ENCODE data around the gene COL9A3. TPM values are rescaled to one million over a fixed set of nuclear protein-coding genes. Genes with fewer than 3 reads are reported as not detected.

COL9A3 gene
- total RNA-seq, 2 experiments from 2014 or later = not detected

DNA sequence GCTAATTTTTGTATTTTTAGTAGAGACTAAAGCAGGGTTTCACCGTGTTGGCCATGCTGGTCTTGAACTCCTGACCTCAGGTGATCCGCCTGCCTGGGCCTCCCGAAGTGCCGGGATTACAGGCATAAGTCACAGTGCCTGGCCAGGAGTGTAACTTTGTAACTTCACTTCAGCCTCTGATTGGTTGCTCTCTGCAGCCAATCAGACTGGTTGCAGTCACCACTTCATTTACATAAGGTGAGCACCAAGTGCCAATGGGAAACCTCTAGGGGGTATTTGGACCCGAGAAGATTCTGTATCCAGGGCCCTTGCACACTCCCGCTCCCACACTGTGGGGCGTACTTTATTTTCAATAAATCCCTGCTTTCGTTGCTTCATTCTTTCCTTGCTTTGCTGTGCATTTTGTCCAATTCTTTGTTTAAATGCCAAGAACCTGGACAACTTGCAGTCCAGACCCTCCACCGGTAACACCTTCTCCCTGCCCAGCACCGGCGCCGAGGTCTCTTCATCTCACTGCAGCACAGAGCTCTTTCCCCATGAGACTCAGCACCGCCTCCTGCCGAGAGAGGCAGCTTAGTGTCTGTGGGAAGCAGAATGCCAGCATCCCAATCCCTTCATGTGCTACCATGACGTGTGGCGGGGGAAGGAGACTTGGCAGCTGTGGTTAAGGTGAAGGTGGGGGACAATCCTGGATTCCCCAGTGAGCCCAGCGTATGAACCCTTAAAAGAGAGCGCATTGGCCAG lies 34.5 kb upstream of the COL9A3 start:
- intact Hi-C loops (cut with micrococcal nuclease) = no loop called here
- peaks cover 9% of the 10 kb centered on the region for H3K4me1 Mint-ChIP-seq (ENCODE audit: low read depth)
- CTCF ChIA-PET = interaction anchor here (0.5 to 1.8 kb wide), 3 partner anchors 9 to 85 kb away, joined by 3 to 4 read pairs (median 4); no protein-coding TSS in a partner anchor
- H3K27ac Mint-ChIP-seq = no peak overlapping the region
- no peaks in the 10 kb centered on the region for H3K27me3 Mint-ChIP-seq (ENCODE audit: low read depth)
- no peaks in the 10 kb centered on the region for H3K9me3 Mint-ChIP-seq
- no peak for DNase-seq
- no peak overlapping the region for H3K4me3 Mint-ChIP-seq
- H3K36me3 Mint-ChIP-seq (ENCODE audit: low read depth) = no peaks in the 10 kb centered on the region

- Mint-ChIP-seq H3K36me3 (ENCODE audit: low read depth) (no peaks in the 10 kb centered on the region), H3K27me3 (ENCODE audit: low read depth) (no peaks in the 10 kb centered on the region), H3K4me1 (ENCODE audit: low read depth) (peaks cover 7% of the 10 kb centered on the region), H3K27ac (no peak overlapping the region), H3K9me3 (no peaks in the 10 kb centered on the region), H3K4me3 (no peak overlapping the region)
- intact Hi-C loops (cut with micrococcal nuclease) = no loop called here
- CTCF ChIA-PET = no interaction called here
- DNase-seq = no peak
Observed at GRCh38 chr20:62782893-62783278, 34.0 kb upstream of the COL9A3 start.

DNA sequence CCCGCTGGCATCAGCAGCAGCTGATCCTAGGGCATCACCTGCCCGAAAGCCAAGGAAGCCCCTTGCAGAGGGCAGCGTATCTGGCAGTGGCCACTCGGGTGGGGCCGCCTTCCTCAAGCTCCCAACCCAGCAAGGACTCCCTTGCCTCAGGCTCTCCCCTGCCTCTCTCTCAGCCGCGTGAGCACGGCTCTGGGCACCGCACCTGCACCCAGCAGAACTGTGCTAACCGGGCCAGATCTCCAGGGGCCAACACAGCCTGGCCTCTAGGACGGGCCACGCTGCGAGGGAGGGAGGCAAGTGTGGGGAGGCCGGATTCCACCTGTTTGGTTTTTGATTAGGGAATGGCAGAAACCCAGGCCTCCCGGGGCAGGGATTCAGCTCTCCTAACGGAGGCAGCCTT lies 32.4 kb upstream of the COL9A3 start:
- no peak overlapping the region for H3K4me3 Mint-ChIP-seq
- CTCF ChIA-PET = interaction anchor here (1.1 kb wide), 1 partner anchor 10 kb away, joined by 3 read pairs; no protein-coding TSS in a partner anchor
- no peaks in the 10 kb centered on the region for H3K9me3 Mint-ChIP-seq
- H3K27ac Mint-ChIP-seq = no peak overlapping the region
- no peaks in the 10 kb centered on the region for H3K27me3 Mint-ChIP-seq (ENCODE audit: low read depth)
- intact Hi-C loops (cut with micrococcal nuclease) = no loop called here
- DNase-seq = no peak
- H3K4me1 Mint-ChIP-seq (ENCODE audit: low read depth) = peaks cover 6% of the 10 kb centered on the region
- no peaks in the 10 kb centered on the region for H3K36me3 Mint-ChIP-seq (ENCODE audit: low read depth)

- intact Hi-C loops (cut with micrococcal nuclease) = no loop called here
- H3K27me3 Mint-ChIP-seq (ENCODE audit: low read depth) = no peaks in the 10 kb centered on the region
- no peak overlapping the region for H3K27ac Mint-ChIP-seq
- H3K4me3 Mint-ChIP-seq = no peak overlapping the region
- no peak for DNase-seq
- no peaks in the 10 kb centered on the region for H3K9me3 Mint-ChIP-seq
- peaks cover 6% of the 10 kb centered on the region for H3K4me1 Mint-ChIP-seq (ENCODE audit: low read depth)
- CTCF ChIA-PET = interaction anchor here (1.1 kb wide), 1 partner anchor 9 kb away, joined by 3 read pairs; no protein-coding TSS in a partner anchor
- no peaks in the 10 kb centered on the region for H3K36me3 Mint-ChIP-seq (ENCODE audit: low read depth)
Observed at GRCh38 chr20:62785393-62785792, 31.5 kb upstream of the COL9A3 start.

DNA sequence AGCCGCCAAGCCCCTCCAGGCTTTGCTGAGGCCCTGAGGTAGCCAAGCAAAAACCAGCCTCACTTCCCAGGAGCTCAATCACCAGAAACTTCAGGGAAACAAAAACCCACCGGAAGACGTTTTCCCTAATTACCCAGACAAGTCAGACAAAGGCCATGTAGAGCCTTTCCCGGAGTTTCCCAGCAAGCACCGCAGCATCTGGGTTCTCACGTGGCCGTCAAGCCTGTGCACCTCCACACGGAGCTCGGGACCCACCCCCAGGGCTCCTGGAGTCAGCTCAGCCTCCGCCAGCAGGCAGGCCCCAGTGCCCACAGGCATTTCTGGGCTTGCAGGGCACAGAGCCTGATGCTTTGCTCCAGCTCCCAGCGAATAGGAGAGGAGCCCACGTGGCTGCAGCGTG lies 30.7 kb upstream of the COL9A3 start:
- no peak overlapping the region for H3K27ac Mint-ChIP-seq
- H3K36me3 Mint-ChIP-seq (ENCODE audit: low read depth) = no peaks in the 10 kb centered on the region
- intact Hi-C loops (cut with micrococcal nuclease) = no loop called here
- H3K4me1 Mint-ChIP-seq (ENCODE audit: low read depth) = peaks cover 7% of the 10 kb centered on the region
- H3K27me3 Mint-ChIP-seq (ENCODE audit: low read depth) = no peaks in the 10 kb centered on the region
- DNase-seq = no peak
- CTCF ChIA-PET = no interaction called here
- H3K4me3 Mint-ChIP-seq = no peak overlapping the region
- no peaks in the 10 kb centered on the region for H3K9me3 Mint-ChIP-seq

- intact Hi-C loops (cut with micrococcal nuclease) = no loop called here
- peaks cover 12% of the 10 kb centered on the region for H3K4me1 Mint-ChIP-seq (ENCODE audit: low read depth)
- no peaks in the 10 kb centered on the region for H3K27me3 Mint-ChIP-seq (ENCODE audit: low read depth)
- H3K36me3 Mint-ChIP-seq (ENCODE audit: low read depth) = no peaks in the 10 kb centered on the region
- H3K9me3 Mint-ChIP-seq = no peaks in the 10 kb centered on the region
- DNase-seq = no peak
- CTCF ChIA-PET = no interaction called here
- no peak overlapping the region for H3K27ac Mint-ChIP-seq
- no peak overlapping the region for H3K4me3 Mint-ChIP-seq
Observed at GRCh38 chr20:62787321-62787720, 29.5 kb upstream of the COL9A3 start.

GRCh38 chr20:62787866-62788265 lies 29.0 kb upstream of the COL9A3 start:
- H3K4me1 Mint-ChIP-seq (ENCODE audit: low read depth) = peaks cover 10% of the 10 kb centered on the region
- H3K27me3 Mint-ChIP-seq (ENCODE audit: low read depth) = no peaks in the 10 kb centered on the region
- no peaks in the 10 kb centered on the region for H3K36me3 Mint-ChIP-seq (ENCODE audit: low read depth)
- no peak for DNase-seq
- CTCF ChIA-PET = no interaction called here
- H3K9me3 Mint-ChIP-seq = no peaks in the 10 kb centered on the region
- intact Hi-C loops (cut with micrococcal nuclease) = no loop called here
- no peak overlapping the region for H3K27ac Mint-ChIP-seq
- H3K4me3 Mint-ChIP-seq = no peak overlapping the region

DNA sequence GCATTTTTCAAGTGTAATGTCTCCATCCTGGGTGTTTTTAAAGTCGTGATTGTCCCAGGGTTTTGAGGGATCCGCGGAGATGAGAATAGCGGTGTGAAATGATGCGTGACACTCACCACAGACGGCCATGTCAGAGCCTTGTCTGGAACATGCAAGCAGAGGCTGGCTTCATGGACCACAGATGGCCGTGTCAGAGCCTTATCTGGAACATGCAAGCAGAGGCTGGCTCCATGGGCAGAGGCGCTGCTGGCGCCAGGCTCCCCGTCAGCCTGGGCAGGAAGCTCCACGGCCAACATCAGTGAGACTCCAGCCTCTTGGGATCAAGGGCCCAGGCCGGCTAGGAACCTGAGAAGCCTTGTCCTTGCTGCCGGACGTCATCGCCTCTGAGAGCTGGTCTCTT lies 28.2 kb upstream of the COL9A3 start:
- CTCF ChIA-PET = interaction anchor here (0.6 kb wide), 1 partner anchor 27 kb away, joined by 3 read pairs; no protein-coding TSS in a partner anchor
- no peak for DNase-seq
- Mint-ChIP-seq H3K4me3 (no peak overlapping the region), H3K36me3 (ENCODE audit: low read depth) (no peaks in the 10 kb centered on the region), H3K4me1 (ENCODE audit: low read depth) (peaks cover 14% of the 10 kb centered on the region), H3K27me3 (ENCODE audit: low read depth) (no peaks in the 10 kb centered on the region), H3K27ac (no peak overlapping the region), H3K9me3 (no peaks in the 10 kb centered on the region)
- intact Hi-C loops (cut with micrococcal nuclease) = no loop called here

GRCh38 chr20:62790075-62790474 lies 26.8 kb upstream of the COL9A3 start:
- no peak for DNase-seq
- peaks cover 17% of the 10 kb centered on the region for H3K4me1 Mint-ChIP-seq (ENCODE audit: low read depth)
- no peaks in the 10 kb centered on the region for H3K9me3 Mint-ChIP-seq
- intact Hi-C loops (cut with micrococcal nuclease) = loop anchor here (5.0 kb wide), 1 partner anchor 68 kb away; no protein-coding TSS in a partner anchor
- CTCF ChIA-PET = interaction anchor here (0.7 to 3.3 kb wide), 3 partner anchors 86 to 290 kb away, joined by 4 to 14 read pairs (median 12); no protein-coding TSS in a partner anchor
- H3K4me3 Mint-ChIP-seq = no peak overlapping the region
- H3K36me3 Mint-ChIP-seq (ENCODE audit: low read depth) = no peaks in the 10 kb centered on the region
- no peaks in the 10 kb centered on the region for H3K27me3 Mint-ChIP-seq (ENCODE audit: low read depth)
- no peak overlapping the region for H3K27ac Mint-ChIP-seq

DNA sequence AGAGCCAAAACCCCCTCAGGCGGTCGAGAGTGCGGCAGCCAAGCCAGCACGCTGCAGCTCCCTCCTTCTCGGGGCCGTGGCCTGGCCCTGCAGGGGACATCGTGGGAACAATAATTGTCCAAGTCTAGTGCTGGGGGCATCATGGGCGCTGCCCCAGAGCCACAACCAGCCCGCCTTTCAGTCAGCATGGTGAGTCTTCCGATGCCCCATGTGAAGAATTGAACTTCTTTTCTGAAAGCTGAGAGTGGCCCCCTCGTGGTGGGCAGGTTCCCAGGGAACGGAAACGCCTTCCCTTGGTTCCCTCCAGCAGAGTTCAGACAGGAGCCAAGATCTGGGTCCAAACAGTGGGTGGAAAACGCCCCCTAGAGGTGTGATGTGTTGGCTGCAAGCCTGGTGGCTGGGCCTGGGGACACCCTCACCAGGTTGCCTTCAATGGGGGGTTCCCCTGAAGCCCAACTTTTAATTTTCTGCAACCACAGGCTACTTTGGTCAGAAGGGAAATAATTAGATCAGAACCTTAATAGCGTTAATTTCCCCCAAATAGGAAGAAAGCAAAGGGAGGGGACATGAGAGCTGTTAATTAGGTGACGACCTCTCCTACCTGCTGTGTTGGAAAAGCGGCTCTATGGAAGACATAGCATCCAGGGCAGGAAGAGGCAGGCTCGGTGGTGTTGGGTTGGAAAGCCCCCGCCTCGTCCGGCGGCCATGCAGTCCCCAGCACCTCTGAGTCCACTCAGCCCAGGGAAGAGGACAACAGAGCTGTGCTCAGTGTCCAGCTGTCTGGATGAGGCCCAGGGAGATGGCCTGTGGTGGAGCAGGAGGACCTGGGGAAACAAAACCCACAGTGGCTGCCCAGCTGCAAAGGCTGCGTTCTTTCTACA lies 25.3 kb upstream of the COL9A3 start:
- Mint-ChIP-seq H3K27me3 (ENCODE audit: low read depth) (no peaks in the 10 kb centered on the region), H3K9me3 (no peaks in the 10 kb centered on the region), H3K4me1 (ENCODE audit: low read depth) (peaks cover 17% of the 10 kb centered on the region), H3K4me3 (no peak overlapping the region), H3K36me3 (ENCODE audit: low read depth) (no peaks in the 10 kb centered on the region), H3K27ac (no peak overlapping the region)
- peak; percentile 88 for DNase-seq
- intact Hi-C loops (cut with micrococcal nuclease) = loop anchor here (1.0 to 5.0 kb wide), 6 partner anchors 69 to 291 kb away; no protein-coding TSS in a partner anchor
- CTCF ChIA-PET = interaction anchor here (0.6 to 3.3 kb wide), 26 partner anchors 10 to 382 kb away, joined by 3 to 14 read pairs (median 4); no protein-coding TSS in a partner anchor

GRCh38 chr20:62792182-62792939 lies 24.5 kb upstream of the COL9A3 start:
- Mint-ChIP-seq H3K36me3 (ENCODE audit: low read depth) (no peaks in the 10 kb centered on the region), H3K27ac (no peak overlapping the region), H3K4me3 (no peak overlapping the region), H3K27me3 (ENCODE audit: low read depth) (no peaks in the 10 kb centered on the region), H3K4me1 (ENCODE audit: low read depth) (peaks cover 22% of the 10 kb centered on the region), H3K9me3 (no peaks in the 10 kb centered on the region)
- intact Hi-C loops (cut with micrococcal nuclease) = loop anchor here (5.0 kb wide), 1 partner anchor 70 kb away; no protein-coding TSS in a partner anchor
- CTCF ChIA-PET = interaction anchor here (0.6 to 5.0 kb wide), 21 partner anchors 11 to 382 kb away, joined by 3 to 25 read pairs (median 4); no protein-coding TSS in a partner anchor
- DNase-seq = no peak
